Measurements from ENCODE around the gene SYPL1.

SYPL1 gene

DNA sequence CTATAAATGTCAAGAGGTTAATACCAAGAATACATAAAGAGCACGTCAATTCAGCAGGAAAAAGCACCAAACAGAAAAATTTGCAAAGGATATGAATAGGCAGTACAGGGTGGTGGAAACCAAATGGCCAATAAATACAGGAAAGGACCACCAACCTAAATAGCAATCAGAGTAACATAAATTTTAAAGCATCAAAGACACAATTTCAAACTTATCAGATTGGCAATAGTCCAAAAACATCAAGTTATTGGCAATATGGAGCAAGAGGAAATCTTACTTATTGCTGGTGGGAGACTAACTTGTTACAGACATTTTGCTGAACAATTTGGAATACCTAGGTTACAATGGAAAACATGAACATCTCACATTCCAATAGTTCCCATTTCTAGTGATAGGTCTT is 24.1 kb downstream of the SYPL1 start:
- no peaks in the 10 kb centered on the region for H3K9me3 Mint-ChIP-seq
- H3K36me3 Mint-ChIP-seq (ENCODE audit: low read depth): peaks cover 35% of the 10 kb centered on the region
- ATAC-seq (no peak), DNase-seq (no peak)
- no peak overlapping the region for H3K27ac Mint-ChIP-seq
- no peak overlapping the region for H3K4me3 Mint-ChIP-seq
- peaks cover 30% of the 10 kb centered on the region for H3K4me1 Mint-ChIP-seq
- no peaks in the 10 kb centered on the region for H3K27me3 Mint-ChIP-seq

GRCh38 chr7:106086062-106086461 is 26.1 kb downstream of the SYPL1 start:
- DNase-seq (no peak), ATAC-seq (peak; percentile 83)
- Mint-ChIP-seq H3K27me3 (no peaks in the 10 kb centered on the region), H3K4me3 (no peak overlapping the region), H3K4me1 (peaks cover 30% of the 10 kb centered on the region), H3K9me3 (no peaks in the 10 kb centered on the region), H3K36me3 (ENCODE audit: low read depth) (peaks cover 25% of the 10 kb centered on the region), H3K27ac (no peak overlapping the region)

DNA sequence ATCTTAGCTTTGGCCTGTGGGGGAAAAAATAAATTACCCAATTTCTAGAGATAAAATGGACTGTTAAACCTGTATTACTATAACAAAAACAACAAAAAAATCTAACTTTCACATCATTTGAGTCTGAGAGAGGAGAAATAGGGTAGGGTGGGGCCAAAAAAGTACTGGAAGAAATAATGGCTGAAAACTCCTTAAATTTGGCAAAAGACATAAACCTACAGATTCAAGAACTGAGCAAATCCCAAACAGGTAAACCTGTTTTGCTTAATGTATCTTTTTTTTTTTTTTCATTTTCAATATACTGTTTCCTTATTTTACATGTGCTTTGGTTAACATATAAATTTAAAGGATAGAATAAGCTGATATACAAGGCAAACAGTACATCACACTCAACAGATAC is 27.1 kb downstream of the SYPL1 start:
- H3K27me3 Mint-ChIP-seq: no peaks in the 10 kb centered on the region
- DNase-seq (no peak), ATAC-seq (no peak)
- H3K4me1 Mint-ChIP-seq: peaks cover 31% of the 10 kb centered on the region
- H3K27ac Mint-ChIP-seq: no peak overlapping the region
- peaks cover 20% of the 10 kb centered on the region for H3K36me3 Mint-ChIP-seq (ENCODE audit: low read depth)
- no peak overlapping the region for H3K4me3 Mint-ChIP-seq
- no peaks in the 10 kb centered on the region for H3K9me3 Mint-ChIP-seq

DNA sequence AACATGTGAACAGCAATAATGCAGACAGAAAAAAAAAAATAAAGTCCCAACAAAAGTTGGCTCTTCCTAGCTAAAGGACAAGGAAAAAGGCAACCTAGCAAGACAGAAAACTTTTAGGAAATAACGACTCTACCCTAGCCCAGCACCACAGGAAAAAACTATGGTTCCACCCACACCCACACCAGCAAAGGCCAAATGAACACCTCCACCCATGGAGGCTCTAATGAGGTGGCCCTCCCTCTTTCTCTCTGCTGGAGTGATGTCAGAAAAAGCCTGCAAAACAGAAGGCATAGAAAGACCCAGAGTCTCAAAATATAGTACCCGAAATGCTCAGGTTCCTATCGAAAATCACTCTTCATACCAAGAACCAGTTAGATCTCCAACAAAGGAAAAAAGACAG is 28.4 kb downstream of the SYPL1 start:
- Mint-ChIP-seq H3K9me3 (no peaks in the 10 kb centered on the region), H3K27ac (no peak overlapping the region), H3K4me1 (peaks cover 37% of the 10 kb centered on the region), H3K36me3 (ENCODE audit: low read depth) (peaks cover 16% of the 10 kb centered on the region), H3K4me3 (no peak overlapping the region), H3K27me3 (no peaks in the 10 kb centered on the region)
- ATAC-seq: peak; percentile 80
- DNase-seq: no peak

- H3K27me3 Mint-ChIP-seq: no peaks in the 10 kb centered on the region
- no peaks in the 10 kb centered on the region for H3K9me3 Mint-ChIP-seq
- H3K36me3 Mint-ChIP-seq (ENCODE audit: low read depth): peaks cover 8% of the 10 kb centered on the region
- no peak overlapping the region for H3K27ac Mint-ChIP-seq
- no peak for DNase-seq
- H3K4me1 Mint-ChIP-seq: peaks cover 41% of the 10 kb centered on the region
- no peak for ATAC-seq
- H3K4me3 Mint-ChIP-seq: no peak overlapping the region
These were observed 29.8 kb downstream of the SYPL1 start for GRCh38 chr7:106082087-106082854.

- no peak for ATAC-seq
- Mint-ChIP-seq H3K36me3 (ENCODE audit: low read depth) (peaks cover 2% of the 10 kb centered on the region), H3K27ac (no peak overlapping the region), H3K4me3 (no peak overlapping the region), H3K27me3 (no peaks in the 10 kb centered on the region), H3K9me3 (no peaks in the 10 kb centered on the region), H3K4me1 (peaks cover 42% of the 10 kb centered on the region)
- no peak for DNase-seq
These were observed 31.7 kb downstream of the SYPL1 start for GRCh38 chr7:106080300-106080987.

DNA sequence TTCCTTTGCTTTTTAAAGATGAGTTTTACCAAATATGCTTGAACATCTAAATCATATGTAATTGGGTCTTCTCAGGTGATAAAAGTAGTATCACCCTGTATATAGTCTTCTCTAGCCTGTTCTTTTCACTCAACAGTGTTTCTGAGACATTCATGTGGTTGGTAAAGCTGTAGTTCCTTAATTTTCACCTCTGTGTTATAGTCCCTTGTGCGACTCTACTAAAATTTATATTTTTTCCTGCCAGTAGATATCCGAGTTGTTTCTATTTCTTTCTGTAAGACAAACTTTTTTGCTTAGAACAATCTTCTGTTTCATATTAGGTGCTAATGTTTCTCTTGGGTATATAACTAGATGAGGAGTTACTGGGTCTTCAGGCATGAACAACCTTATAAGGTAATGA is 35.6 kb downstream of the SYPL1 start:
- Mint-ChIP-seq H3K36me3 (ENCODE audit: low read depth) (no peaks in the 10 kb centered on the region), H3K4me1 (peaks cover 57% of the 10 kb centered on the region), H3K27me3 (no peaks in the 10 kb centered on the region), H3K9me3 (no peaks in the 10 kb centered on the region), H3K4me3 (no peak overlapping the region), H3K27ac (no peak overlapping the region)
- ATAC-seq (no peak), DNase-seq (no peak)

DNA sequence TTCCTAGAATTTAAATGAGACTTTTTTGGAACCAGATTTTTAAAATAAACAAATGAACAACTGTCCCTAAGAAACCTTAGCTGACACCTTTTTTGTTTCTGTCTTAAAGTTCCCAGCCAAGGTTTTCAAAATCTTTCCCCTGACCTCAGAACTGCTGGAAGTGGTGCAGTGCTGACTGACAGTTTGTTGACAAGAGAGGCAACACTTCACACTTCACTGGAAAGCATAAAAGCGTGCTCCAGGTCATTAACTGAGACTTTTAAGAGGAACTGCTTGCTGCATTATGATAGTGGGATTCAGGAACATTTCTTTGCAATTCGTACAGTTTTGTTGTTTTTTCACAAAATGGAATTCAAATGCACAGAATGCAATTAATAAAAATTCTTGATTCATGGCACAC is 36.2 kb downstream of the SYPL1 start:
- no peaks in the 10 kb centered on the region for H3K36me3 Mint-ChIP-seq (ENCODE audit: low read depth)
- no peak overlapping the region for H3K27ac Mint-ChIP-seq
- H3K4me1 Mint-ChIP-seq: peaks cover 63% of the 10 kb centered on the region
- no peak for ATAC-seq
- H3K9me3 Mint-ChIP-seq: no peaks in the 10 kb centered on the region
- no peak for DNase-seq
- H3K27me3 Mint-ChIP-seq: no peaks in the 10 kb centered on the region
- H3K4me3 Mint-ChIP-seq: no peak overlapping the region

DNA sequence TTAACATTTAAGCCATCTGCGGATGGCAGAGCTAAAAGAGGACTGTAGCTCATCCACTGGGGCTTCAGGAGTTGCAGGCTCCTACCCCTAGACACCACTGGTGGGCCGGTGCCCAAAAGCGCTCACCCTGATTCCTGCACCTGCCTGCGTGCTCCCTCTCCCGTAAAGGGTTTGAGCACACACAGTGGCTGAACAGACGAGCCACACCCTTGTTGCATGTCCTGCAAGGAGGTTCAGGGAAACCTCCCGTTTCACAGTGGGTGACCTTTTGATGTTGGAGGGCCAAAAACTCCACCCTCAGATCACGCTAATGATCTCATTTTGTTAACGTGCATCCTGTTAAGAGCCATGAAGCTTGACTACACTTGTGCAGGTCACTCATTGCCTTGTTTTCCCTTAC is 37.9 kb downstream of the SYPL1 start:
- ATAC-seq (no peak), DNase-seq (no peak)
- H3K9me3 Mint-ChIP-seq: no peaks in the 10 kb centered on the region
- no peaks in the 10 kb centered on the region for H3K27me3 Mint-ChIP-seq
- no peak overlapping the region for H3K4me3 Mint-ChIP-seq
- peak overlapping the region; percentile 23 for H3K27ac Mint-ChIP-seq
- no peaks in the 10 kb centered on the region for H3K36me3 Mint-ChIP-seq (ENCODE audit: low read depth)
- peaks cover 70% of the 10 kb centered on the region for H3K4me1 Mint-ChIP-seq

GRCh38 chr7:106073701-106074100 is 38.4 kb downstream of the SYPL1 start:
- Mint-ChIP-seq H3K36me3 (ENCODE audit: low read depth) (no peaks in the 10 kb centered on the region), H3K27me3 (no peaks in the 10 kb centered on the region), H3K4me3 (no peak overlapping the region), H3K9me3 (no peaks in the 10 kb centered on the region), H3K4me1 (peaks cover 70% of the 10 kb centered on the region), H3K27ac (no peak overlapping the region)
- ATAC-seq: no peak
- no peak for DNase-seq

- Mint-ChIP-seq H3K9me3 (no peaks in the 10 kb centered on the region), H3K4me1 (peaks cover 71% of the 10 kb centered on the region), H3K4me3 (no peak overlapping the region), H3K36me3 (ENCODE audit: low read depth) (no peaks in the 10 kb centered on the region), H3K27me3 (no peaks in the 10 kb centered on the region), H3K27ac (peak overlapping the region; percentile 92)
- no peak for DNase-seq
- no peak for ATAC-seq
These were observed 39.4 kb downstream of the SYPL1 start for GRCh38 chr7:106072715-106073091.

GRCh38 chr7:106071999-106072714 is 40.0 kb downstream of the SYPL1 start:
- H3K36me3 Mint-ChIP-seq (ENCODE audit: low read depth): no peaks in the 10 kb centered on the region
- no peaks in the 10 kb centered on the region for H3K9me3 Mint-ChIP-seq
- H3K27me3 Mint-ChIP-seq: no peaks in the 10 kb centered on the region
- no peak for DNase-seq
- peak overlapping the region; percentile 92 for H3K27ac Mint-ChIP-seq
- H3K4me3 Mint-ChIP-seq: peak overlapping the region; percentile 64
- no peak for ATAC-seq
- peaks cover 67% of the 10 kb centered on the region for H3K4me1 Mint-ChIP-seq

DNA sequence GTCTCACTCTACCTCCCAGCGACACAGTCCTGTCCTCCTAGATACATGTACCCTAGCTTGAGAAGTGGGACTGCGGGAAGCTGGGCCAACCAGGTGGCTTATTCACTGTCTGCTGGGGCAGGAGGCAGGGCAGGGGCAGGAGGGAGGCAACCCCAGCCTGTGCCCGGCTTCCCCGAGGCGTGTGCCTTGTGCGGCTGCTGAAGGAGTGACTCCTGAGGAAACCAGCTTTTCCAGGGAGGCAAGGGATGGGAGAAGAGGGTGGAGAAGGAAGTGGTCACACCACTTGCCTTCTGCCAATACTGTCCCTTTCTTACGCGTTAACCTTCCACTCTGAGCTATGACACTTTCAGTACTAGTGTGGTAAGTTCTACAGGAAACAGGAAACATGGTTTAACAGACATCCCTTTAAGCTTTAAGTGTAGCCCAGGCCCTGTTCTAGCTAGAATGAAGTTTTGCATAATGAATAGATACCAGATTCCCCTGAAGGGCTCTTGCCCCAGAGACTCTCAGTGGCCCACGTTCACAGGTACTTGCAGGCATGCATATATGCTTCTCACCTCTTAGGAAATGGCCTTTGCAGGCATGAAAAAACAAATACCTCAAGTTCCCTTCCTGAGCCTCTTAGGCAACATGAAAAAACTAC is 40.6 kb downstream of the SYPL1 start:
- Mint-ChIP-seq H3K36me3 (ENCODE audit: low read depth) (no peaks in the 10 kb centered on the region), H3K27me3 (no peaks in the 10 kb centered on the region), H3K4me3 (peak overlapping the region; percentile 64), H3K27ac (peak overlapping the region; percentile 92), H3K9me3 (no peaks in the 10 kb centered on the region), H3K4me1 (peaks cover 63% of the 10 kb centered on the region)
- ATAC-seq (peak; percentile 98), DNase-seq (peak; percentile 51)

DNA sequence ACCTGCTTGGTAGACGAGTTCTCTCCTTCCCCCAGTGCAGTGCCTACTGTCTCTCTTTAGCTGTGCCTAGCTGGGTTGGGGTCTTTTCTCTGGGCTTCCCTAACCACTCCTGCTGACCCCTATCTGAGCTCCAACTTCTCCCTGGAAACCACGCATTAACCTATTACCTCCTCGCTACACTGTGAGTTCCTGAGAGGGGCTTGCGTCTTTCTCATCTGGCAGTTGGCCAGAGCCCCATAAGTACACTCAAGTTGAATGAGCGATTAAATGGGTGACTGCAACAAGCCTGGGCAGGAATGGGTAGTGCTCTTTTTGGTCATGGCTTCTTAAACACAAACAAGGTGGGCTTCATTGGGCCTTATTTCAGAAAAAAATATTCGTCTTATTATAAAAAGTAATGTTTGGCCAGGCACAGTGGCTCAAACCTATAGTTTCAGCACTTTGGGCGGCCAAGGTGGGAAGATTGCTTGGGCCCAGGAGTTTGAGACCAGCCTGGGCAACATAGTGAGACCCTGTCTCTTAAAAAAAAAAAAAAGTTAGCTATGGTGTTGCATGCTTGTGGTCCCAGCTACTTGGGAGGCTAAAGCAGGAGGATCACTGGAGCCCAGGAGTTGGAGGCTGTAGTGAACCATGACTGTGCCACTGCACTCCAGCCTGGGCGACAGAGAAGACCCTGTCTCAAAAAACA is 41.4 kb downstream of the SYPL1 start:
- no peaks in the 10 kb centered on the region for H3K27me3 Mint-ChIP-seq
- no peaks in the 10 kb centered on the region for H3K36me3 Mint-ChIP-seq (ENCODE audit: low read depth)
- peak overlapping the region; percentile 64 for H3K4me3 Mint-ChIP-seq
- H3K27ac Mint-ChIP-seq: peak overlapping the region; percentile 92
- ATAC-seq: no peak
- no peaks in the 10 kb centered on the region for H3K9me3 Mint-ChIP-seq
- H3K4me1 Mint-ChIP-seq: peaks cover 57% of the 10 kb centered on the region
- no peak for DNase-seq

Measured in activated naive CD8-positive, alpha-beta T cell treated with anti-CD3 and anti-CD28 coated beads, Interleukin-2, amount 50 U/mL, for 24 hours (primary cell).